NCI-H69 (cell line): ENCODE measurements around the gene CREB5.
A peak's percentile ranks its signal among the peaks of the same experiment; 100 is the strongest.

ENCODE experiments used
- DNase-seq: peaks from one replicate; lab custom pipeline; 2025; lab: John Stamatoyannopoulos, UW

CREB5 gene

GRCh38 chr7:28684650-28685241 is 272.4 kb downstream of the CREB5 start:
- DNase-seq = peak; percentile 68

- peak; percentile 71 for DNase-seq
Observed at GRCh38 chr7:28685242-28685643, 272.9 kb downstream of the CREB5 start.

GRCh38 chr7:28685644-28686417 is 273.5 kb downstream of the CREB5 start:
- DNase-seq = peak; percentile 97

- DNase-seq = peak; percentile 88
Observed at GRCh38 chr7:28686418-28686800, 274.1 kb downstream of the CREB5 start.

GRCh38 chr7:28687537-28687936 is 275.2 kb downstream of the CREB5 start:
- DNase-seq = no peak

- DNase-seq = no peak
Observed at GRCh38 chr7:28688174-28688573, 275.9 kb downstream of the CREB5 start.

- no peak for DNase-seq
Observed at GRCh38 chr7:28688651-28689050, 276.3 kb downstream of the CREB5 start.

- DNase-seq = no peak
Observed at GRCh38 chr7:28695300-28696295, 283.3 kb downstream of the CREB5 start.

GRCh38 chr7:28697913-28698563 is 285.7 kb downstream of the CREB5 start:
- DNase-seq = no peak

GRCh38 chr7:28698840-28699239 is 286.5 kb downstream of the CREB5 start:
- peak; percentile 27 for DNase-seq

GRCh38 chr7:28700096-28700495 is 287.8 kb downstream of the CREB5 start:
- DNase-seq = peak; percentile 50

GRCh38 chr7:28700790-28701203 is 288.5 kb downstream of the CREB5 start:
- DNase-seq = peak; percentile 96

- DNase-seq = no peak
Observed at GRCh38 chr7:28701731-28702130, 289.4 kb downstream of the CREB5 start.

GRCh38 chr7:28702171-28702570 is 289.9 kb downstream of the CREB5 start:
- no peak for DNase-seq

GRCh38 chr7:28703037-28703765 is 290.9 kb downstream of the CREB5 start:
- DNase-seq = no peak

GRCh38 chr7:28704706-28705105 is 292.4 kb downstream of the CREB5 start:
- DNase-seq = no peak

- DNase-seq = no peak
Observed at GRCh38 chr7:28705350-28705749, 293.0 kb downstream of the CREB5 start.

GRCh38 chr7:28706584-28706983 is 294.3 kb downstream of the CREB5 start:
- DNase-seq = no peak

- no peak for DNase-seq
Observed at GRCh38 chr7:28707291-28707690, 295.0 kb downstream of the CREB5 start.

GRCh38 chr7:28708033-28708951 is 296.0 kb downstream of the CREB5 start:
- DNase-seq = peak; percentile 48
